ENCODE measurements around the gene ZBP1.

Gene ZBP1

DNA sequence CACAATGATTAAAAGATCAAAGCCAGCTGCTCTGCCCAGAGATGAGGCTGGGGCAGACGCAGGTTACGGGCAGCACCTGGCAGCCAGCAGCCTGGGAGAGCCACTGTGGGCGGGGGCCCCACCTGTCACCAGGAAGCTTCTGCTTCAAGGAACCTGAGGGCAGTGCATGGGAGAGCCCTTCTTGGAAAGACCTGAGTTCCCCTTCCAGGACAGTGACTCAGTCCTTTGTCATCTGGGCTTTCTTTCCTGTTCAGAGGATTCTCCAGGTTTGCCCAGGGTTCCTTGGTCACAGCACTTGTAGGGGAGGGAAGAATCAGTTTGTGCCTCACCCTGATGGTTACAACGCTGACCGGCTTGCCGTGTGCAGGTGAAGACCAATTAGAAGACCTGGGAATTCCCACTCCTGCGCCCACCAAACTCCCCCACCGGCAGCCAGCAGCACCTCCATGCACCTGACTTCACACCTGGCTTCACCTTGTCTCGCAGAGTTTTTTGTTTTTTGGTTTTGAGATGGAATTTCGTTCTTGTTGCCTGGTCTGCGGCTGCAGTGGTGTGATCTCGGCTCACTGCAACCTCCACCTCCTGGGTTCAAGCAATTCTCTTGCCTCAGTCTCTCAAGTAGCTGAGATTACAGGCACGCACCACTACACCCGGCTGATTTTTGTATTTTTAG, 2.0 kb downstream of the ZBP1 start:
- DNase-seq (ENCODE audit: low read depth in 2 of 2) = no peak

DNA sequence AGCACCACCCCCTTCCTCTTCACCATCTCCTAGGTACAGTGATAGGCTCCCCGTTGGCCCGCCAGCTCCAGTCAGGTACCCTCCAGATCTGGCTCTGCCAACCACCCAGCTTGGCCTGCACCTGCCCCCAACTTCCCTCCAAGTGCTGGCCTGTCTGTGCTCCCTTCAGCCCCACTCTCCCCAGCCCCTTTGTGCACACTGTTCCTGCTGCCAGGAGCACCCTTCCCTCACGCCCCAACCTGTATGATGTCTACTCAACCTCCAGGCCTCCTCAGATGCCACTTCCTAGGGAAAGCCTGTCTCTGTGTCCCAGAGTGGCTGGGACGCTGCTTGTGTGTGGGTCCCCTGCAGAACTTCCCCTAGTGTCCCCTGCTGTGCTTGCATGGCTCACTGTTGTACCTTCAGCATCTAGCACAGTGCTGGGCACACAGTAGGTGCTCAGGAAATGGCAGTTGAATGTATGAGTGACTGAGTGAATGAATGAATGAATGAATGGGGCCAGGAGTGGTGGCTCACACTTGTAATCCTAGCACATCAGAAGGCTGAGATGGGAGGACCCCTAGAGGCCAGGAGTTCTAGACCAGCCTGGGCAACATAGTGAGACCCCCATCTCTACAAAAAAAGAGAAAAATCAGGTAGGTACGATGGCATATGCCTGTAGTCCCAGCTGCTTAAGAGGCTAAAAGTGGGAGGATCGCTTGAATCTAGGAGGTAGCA, 3.0 kb downstream of the ZBP1 start:
- no peak for DNase-seq (ENCODE audit: low read depth in 2 of 2)

DNA sequence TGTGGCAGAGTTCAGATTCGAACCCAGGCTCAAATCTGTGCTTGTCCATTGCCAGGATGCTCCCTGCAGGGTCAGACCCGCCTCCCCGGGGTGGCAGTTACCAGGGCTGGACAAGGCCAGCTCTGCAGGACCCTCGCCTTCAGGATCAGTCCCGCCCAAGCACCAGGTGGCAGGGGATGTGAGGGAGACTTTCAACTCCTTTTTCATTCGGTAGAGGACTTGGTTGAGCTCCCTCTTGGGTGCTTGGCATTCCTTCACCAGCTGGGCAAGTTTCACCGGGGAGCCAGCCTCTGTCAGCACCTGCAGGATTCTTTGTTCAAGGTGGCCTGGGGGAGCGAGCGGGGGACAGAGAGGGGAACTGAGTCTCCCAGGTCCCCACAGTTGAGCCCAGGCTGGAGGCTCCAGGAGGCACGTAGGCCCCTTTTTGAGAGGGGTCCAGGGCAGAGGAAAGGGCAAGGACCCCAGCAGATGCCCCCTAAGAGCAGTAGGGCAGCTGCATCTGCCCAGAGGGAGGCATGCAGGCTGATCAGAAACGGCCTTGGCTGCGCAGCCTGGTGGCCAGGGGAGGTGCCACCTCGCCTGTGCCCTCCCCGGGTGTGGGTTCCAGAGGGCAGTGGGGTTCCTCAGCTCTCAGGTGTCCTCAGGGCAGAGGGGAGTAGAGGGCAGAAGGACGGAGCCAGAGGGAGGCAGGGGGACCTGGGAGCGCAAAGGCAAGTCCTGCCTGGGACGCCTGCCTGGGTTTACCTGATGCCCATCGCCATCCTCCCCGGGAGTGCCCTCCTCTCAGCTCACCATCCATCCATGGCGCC, 3.9 kb downstream of the ZBP1 start:
- no peak for DNase-seq (ENCODE audit: low read depth in 2 of 2)

DNA sequence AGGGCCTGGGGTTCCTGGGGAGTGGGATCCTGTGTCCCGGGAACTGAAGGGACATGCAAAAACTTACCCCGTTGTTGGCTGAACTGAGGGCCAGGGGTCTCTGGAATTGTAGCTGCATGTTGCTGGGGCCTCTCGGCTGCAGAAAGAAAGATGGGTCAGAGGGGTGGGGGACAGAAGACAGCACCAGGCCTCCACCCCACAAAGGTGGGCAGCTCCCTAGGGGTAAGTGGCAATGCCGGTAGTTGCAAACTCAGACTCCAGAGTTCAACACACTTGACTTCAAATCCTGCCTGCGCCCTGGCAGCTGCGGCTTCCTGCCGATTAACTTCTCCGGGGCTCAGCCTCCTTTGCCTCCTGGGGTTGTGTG, 4.8 kb downstream of the ZBP1 start:
- DNase-seq (ENCODE audit: low read depth in 2 of 2) = no peak

DNA sequence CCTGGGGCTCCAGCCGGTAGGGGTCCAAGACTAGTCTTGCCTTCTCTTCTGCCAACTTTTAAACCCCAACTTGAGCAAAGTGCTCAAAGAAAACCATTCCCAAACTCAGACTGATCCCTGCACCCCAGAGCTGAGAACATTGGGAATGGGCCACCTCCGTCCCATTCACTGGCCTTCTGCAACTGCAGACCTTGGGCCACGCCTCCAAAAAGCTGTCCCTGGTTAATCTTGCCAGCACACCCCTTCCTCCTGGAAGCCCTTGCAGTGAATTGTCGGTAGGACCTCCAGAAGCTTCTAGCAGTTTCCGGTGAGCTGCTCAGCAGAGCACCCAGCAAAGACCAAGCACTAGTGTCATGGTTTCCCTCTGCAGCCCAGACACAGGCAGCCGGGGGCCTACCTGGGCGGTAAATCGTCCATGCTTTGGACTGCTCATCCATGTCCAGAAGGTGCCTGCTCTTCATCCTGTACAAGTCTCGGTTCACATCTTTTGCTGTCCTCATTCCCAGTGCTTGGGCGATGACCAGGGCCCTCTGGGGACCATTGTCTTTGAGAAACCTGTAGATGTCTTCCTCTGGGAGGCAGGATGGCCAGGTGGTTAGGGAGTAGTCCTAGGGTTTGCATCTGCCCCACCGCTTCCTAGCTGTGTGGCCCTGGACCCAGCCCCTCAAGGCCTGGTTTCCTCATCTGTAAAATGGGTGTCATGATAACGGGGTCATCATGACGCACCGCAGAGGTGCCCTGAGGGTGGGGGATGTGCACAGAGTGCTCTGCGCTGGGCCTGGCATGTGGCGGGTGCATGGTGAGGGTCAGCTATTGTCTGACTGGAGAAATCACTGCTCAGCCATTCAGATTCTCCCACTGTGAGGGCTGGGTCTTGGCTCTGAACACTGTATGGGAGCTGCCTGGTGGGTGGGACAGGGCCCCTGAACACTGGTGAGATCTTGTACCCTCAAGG, 5.5 kb downstream of the ZBP1 start:
- no peak for DNase-seq (ENCODE audit: low read depth in 2 of 2)

DNA sequence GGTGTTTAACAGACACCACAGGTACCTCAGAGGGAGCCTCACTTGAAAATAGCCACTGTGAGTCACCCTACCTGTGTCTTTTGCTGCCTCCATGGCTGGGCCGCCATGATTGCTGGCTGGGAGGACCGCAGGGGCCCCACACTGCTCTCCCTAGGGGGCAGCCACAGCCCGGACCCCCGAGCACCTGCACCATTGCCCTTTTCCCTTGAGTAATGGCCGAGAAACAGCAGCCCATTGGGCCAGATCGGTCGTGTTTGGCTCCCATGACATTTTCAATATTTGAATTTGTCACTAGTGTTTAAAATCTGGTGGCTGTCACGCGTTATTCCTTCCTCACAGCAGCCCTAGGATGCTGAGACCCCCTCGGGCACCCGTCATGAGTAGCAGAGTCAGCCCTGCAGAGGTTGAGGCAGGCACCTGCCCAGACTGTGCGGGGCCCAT, 6.7 kb downstream of the ZBP1 start:
- no peak for DNase-seq (ENCODE audit: low read depth in 2 of 2)

DNA sequence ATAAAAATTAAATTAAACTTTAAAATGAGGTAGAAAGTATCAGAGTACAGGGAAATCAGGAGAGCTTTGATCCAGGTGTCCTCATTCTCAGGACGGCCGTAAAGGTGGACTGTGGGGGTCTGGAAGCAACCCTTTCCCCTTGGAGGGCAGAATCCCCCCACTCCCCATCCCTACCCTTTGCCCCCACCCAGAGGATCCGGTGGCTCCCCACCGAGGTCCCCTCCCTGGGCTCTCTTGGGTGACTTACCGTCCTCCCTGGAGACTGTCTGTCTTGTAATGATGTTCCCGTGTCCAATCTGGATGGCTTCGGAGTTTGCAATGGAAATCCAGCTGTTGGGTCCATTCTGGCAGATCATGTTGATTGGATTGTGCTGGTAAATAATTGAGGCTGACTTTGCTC, 7.3 kb downstream of the ZBP1 start:
- DNase-seq (ENCODE audit: low read depth in 2 of 2) = no peak

DNA sequence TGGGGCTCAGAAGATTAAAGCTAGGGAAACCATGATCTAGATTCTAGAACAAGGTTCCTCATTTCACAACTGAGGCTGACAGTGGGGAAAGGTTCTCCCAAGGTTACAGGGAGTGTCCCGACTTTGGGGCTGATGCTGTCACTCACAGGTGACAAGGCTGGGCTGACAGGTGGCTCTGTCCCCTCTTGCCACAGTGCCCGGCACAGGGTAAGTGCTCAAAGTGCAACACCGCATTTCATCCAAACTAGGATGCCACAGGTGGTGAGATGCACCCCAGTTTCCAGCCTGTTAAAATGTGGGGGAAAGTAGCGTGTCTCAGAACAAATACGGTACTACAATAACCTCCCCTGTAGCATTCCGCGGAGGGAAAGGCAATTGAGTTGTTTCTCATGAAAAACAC, 7.8 kb downstream of the ZBP1 start:
- DNase-seq (ENCODE audit: low read depth in 2 of 2) = no peak

DNA sequence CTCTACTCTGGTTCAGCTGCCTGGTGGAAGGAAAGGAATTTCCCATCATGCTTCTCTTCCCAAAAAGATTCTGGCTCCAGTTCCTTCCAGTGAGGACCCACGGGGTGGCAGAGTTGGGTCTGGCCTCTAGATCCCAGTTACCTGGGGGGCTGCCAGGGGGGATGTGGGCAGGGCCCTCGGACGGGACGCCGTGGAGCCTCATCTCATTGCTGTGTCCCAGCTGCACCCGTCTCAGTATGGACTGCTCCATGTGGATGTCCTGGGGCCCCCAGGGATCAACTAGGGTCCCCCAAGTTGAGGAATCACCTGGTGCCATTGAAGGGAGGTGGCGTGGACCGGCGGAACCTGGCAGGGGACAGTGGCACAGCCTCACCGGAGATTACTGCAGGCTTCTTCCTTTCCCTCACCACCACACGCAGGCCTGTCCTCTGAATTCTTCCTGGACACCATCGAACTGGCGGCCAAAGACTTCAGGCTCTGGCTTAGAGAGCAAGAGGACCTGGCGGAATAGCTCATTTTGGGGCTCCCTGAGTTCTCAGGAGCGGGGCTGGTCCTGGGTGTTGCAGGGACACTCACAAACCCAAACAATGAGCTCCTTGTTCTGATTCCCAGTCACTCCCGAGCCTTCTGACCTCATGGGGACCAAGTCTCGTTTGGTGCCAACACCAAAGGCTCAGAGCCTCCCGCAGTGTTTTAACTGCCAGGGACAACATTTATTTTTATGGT, 8.5 kb downstream of the ZBP1 start:
- DNase-seq (ENCODE audit: low read depth in 2 of 2) = no peak

DNA sequence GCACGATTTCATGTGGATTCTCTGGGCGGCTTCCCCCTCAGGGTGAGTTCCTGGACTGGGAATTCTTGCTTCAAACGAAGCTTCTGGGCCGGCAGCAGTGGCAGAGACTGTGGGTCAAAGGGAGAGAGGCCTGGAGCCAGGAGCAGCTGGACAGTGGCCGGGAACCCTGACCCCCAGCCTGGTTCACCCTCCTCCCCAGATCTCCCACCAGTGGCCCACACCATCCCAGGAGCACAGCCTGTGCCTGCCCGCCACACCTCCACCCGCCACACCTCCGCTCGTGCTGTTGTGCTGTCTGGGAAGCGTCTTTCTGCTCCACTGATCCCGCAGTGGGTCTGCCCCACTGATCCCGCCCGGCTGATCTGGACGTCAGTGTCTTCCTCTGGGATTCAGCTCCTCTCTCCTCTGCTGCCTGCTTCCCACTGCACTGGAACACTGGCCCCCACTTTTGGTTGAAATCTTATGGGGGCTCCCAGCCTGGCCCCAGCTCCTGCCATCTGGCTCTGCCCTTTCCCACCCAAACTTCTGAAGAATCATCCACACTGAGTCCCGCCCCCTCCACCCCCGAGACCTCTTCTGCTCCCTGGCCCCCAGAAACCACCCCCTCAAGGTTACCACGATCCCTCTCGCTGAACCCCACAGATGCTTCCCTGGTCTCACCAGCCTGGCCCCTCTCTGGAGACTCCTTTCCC, 9.8 kb downstream of the ZBP1 start:
- DNase-seq (ENCODE audit: low read depth in 2 of 2) = no peak

DNA sequence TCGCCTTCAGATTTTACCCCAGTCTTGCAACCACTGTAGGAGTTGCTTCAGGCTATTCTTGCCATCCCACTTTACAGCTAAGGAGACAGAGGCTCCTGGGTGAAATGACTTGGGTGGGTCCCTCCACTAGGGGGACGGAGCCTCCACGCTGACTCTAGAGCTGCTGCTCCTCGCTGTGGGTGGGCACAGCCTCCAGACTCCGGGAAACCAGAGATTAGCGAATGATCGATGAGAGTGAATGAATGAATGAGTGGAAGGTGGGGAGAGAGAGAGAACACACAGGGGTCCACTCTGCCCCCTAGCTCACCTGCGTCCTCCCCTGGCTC, 10.4 kb downstream of the ZBP1 start:
- no peak for DNase-seq (ENCODE audit: low read depth in 2 of 2)

DNA sequence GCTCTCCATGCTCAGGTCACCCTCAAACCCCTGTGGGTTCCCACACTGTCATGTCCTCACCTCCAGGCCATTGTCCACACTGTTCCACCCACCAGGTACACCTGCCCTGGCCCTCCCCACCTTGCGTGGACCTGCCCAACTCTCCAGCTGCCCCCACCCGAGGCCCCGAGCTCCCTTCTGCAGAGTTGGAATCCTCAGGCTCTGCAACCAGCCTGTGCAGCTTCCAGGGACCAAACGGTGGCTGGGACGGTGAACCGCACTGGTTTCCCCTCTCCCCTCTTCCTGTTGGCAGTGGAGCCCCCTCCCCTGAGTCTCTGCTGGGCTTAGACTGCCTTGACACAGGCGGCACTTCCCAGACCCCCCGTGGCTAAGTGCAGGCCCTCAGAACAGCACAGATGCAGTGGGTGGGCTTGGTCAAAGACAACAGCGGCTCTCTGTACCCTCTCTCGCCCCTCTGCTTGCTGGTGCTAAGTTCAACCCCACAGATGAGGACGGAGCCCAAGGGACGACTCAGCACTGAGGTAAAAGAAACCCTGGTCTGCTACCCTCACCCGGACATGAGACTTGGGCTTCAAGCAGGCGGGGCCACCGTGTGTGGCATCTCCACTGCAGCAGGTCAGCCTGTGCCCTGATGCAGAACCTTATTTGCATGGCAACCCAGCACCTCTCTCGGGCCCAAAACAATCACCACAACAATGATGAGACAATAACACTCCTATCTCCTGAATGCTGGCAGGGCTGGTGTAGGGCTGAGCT, 11.0 kb downstream of the ZBP1 start:
- no peak for DNase-seq (ENCODE audit: low read depth in 2 of 2)

DNA sequence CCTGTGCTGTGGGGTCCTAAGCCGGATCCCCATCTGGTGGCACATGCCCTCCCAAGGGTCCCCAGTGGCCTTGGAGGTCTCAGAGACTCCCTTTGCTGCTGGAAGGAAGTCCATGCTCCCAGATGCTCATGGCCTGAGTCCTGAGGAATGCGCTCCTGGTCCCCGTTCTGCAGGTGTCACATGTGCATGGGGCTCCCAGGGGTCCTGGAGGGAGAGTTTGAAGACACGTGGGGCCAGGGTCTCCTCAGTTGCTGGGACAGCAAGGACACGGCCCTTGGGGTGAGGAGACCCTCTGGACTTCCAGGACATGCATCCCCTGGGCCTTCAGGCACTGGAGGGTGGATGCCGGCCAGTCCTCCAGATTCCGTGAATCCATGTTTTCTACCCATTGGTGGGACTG, 11.7 kb downstream of the ZBP1 start:
- no peak for DNase-seq (ENCODE audit: low read depth in 2 of 2)

DNA sequence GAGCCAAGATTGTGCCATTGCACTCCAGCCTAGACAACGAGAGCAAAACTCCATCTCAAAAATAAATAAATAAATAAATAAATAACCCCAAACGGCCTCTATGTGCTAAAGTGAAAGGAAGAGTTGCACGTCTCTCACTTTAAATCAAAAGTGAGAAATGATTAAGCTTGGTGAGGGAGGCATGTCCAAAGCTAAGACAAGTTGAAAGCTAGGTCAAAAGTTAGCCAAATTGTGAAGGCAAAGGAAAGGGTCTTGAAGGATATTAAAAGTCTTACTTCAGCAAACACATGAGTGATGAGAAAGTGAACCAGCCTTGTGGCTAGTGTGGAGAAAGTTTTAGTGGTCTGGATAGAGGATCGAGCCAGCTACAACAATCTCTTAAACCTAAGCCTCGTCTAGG, 14.3 kb downstream of the ZBP1 start:
- DNase-seq (ENCODE audit: low read depth in 2 of 2) = no peak

DNA sequence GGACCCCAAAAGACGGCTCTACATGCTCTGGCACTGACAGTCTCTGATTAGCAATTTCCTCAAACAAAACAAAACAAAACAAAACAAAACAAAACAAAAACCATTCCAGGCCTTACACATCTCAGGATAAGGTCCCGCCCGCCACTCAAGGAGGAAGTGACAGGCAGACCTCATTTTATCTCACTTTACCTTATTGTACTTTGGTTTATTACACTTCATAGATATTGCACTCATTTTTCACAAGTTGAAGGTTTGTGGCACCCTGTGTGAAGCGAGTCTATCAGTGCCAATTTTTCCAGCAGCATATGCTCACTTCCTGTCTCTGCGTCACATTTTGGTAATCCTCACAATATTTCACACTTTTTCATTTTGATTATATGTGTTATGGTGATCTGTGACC, 15.2 kb downstream of the ZBP1 start:
- no peak for DNase-seq (ENCODE audit: low read depth in 2 of 2)

DNA sequence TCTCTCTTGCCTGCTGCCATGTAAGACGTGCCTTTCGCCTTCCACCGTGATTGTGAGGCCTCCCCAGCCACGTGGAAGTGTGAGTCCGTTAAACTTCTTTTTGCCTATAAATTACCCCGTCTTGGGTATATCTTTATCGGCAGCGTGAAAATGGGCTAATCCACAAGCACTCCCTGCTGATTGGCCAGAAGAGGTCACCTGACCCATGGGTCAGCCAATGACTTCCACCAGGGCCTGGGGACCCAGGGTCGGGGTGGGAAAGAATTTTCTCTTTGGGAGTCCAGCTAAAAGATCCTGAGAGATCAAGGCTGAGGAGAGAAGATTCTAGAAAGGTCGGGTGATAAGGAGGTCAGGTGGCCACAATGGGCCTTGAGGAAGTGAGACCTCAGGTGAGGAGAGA, 17.1 kb downstream of the ZBP1 start:
- DNase-seq (ENCODE audit: low read depth in 2 of 2) = no peak

DNA sequence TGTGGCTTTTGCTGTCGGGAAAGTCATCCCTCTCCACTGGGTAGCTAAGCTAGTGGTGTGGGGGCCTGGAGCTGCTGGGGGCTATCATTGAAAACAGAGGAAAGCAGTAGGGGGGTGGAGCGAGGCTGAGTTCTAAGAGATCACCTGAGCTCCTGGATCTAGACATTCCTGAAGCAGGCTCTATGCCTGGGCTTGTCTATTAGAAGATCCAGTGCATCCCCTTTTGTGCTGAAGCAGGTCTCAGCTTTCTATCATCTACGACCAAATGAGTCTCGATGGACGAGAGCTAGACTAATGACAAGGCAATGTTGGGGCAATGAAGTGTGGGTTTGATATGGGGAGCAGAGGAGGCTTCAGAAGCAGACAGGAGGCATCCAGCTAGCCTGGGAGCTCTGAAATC, 18.5 kb downstream of the ZBP1 start:
- no peak for DNase-seq (ENCODE audit: low read depth in 2 of 2)

DNA sequence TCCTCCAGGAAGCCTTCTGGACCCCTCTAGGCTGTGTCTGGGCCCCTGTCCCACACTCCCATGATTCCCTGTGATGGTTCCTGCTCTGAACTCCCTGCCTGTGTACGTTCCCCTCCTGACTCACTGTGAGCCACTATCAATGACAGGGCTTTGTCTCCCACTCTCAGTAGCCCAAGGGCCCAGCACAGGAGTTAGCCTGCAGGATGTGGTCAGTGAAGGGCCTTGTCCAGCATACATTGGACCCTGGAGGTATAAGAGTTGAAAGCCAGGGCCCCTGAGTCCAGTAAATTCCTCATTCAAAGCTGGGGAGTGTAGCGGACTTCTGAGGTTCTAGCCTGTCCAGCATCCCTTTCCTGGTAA, 19.0 kb downstream of the ZBP1 start:
- DNase-seq (ENCODE audit: low read depth in 2 of 2) = no peak

DNA sequence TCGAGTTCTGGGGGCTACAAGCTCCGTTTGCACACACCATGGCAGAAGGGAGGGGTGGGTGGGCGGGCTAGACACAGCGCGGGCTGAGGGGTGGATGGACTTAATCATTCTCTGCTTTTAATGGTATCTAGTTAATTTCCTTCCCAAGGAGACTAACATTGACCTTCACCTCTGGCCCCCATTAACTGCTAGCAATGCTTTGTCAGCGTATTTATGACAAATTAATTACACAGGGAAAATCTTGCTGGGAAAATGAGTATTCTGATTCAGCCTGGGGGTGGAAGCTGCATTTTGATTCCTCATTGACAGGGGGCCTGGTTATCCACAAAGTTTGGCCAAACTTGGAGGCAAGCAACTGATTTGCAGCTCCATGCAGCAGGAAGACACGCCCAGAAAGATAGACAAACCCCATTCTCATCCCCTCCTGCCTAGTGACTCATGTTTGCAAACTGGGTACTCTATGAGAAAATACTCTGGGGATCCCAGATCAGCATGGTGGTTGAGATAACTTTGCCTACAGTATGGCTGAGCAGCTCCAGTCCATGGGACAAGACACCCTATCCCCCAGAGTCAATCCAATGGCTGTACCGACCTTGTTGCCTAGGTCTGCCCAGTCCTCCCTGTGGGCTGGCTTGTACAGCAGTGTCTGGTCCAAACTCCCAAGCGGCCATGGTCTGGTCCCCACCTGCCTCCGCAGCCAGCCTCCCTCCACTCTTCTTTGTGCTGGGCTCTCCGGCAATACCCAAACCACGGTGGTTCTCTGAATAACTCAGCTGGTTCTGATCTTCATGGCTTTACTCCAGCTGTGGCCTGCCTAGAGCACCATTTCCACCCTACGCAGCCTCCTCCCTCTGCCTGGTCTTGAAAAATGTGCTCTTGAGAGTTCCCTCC, 19.7 kb downstream of the ZBP1 start:
- DNase-seq (ENCODE audit: low read depth in 2 of 2) = no peak

Data from stimulated activated CD4-positive, alpha-beta T cell treated with anti-CD3 and anti-CD28 coated beads, Interleukin-1b, Interleukin-23, amount 100 ng/mL, for 1 hour (primary cell).